ENCODE data around the gene SH3RF3. TPM values are rescaled to one million over a fixed set of nuclear protein-coding genes. Genes with fewer than 3 reads are reported as not detected.

SH3RF3 gene
- total and polyA plus RNA-seq, 2 of the 13 experiments (the other 11 are each of a cell fraction or from before 2014, with no cell fraction given): 0.04 TPM; not detected in 1

GRCh38 chr2:109344270-109344805 lies 215.3 kb downstream of the SH3RF3 start (continued):
- TF ChIP-seq, protein P1, sequence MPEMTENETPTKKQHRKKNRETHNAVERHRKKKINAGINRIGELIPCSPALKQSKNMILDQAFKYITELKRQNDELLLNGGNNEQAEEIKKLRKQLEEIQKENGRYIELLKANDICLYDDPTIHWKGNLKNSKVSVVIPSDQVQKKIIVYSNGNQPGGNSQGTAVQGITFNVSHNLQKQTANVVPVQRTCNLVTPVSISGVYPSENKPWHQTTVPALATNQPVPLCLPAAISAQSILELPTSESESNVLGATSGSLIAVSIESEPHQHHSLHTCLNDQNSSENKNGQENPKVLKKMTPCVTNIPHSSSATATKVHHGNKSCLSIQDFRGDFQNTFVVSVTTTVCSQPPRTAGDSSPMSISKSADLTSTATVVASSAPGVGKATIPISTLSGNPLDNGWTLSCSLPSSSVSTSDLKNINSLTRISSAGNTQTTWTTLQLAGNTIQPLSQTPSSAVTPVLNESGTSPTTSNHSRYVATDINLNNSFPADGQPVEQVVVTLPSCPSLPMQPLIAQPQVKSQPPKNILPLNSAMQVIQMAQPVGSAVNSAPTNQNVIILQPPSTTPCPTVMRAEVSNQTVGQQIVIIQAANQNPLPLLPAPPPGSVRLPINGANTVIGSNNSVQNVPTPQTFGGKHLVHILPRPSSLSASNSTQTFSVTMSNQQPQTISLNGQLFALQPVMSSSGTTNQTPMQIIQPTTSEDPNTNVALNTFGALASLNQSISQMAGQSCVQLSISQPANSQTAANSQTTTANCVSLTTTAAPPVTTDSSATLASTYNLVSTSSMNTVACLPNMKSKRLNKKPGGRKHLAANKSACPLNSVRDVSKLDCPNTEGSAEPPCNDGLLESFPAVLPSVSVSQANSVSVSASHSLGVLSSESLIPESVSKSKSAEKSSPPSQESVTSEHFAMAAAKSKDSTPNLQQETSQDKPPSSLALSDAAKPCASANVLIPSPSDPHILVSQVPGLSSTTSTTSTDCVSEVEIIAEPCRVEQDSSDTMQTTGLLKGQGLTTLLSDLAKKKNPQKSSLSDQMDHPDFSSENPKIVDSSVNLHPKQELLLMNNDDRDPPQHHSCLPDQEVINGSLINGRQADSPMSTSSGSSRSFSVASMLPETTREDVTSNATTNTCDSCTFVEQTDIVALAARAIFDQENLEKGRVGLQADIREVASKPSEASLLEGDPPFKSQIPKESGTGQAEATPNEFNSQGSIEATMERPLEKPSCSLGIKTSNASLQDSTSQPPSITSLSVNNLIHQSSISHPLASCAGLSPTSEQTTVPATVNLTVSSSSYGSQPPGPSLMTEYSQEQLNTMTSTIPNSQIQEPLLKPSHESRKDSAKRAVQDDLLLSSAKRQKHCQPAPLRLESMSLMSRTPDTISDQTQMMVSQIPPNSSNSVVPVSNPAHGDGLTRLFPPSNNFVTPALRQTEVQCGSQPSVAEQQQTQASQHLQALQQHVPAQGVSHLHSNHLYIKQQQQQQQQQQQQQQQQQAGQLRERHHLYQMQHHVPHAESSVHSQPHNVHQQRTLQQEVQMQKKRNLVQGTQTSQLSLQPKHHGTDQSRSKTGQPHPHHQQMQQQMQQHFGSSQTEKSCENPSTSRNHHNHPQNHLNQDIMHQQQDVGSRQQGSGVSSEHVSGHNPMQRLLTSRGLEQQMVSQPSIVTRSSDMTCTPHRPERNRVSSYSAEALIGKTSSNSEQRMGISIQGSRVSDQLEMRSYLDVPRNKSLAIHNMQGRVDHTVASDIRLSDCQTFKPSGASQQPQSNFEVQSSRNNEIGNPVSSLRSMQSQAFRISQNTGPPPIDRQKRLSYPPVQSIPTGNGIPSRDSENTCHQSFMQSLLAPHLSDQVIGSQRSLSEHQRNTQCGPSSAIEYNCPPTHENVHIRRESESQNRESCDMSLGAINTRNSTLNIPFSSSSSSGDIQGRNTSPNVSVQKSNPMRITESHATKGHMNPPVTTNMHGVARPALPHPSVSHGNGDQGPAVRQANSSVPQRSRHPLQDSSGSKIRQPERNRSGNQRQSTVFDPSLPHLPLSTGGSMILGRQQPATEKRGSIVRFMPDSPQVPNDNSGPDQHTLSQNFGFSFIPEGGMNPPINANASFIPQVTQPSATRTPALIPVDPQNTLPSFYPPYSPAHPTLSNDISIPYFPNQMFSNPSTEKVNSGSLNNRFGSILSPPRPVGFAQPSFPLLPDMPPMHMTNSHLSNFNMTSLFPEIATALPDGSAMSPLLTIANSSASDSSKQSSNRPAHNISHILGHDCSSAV (CRISPR knock-in tag; IDR thresholded peaks at IDR 0.05; ENCODE audit: borderline replicate concordance): no peak
- TF ChIP-seq ZNF407 (CRISPR knock-in tag; IDR thresholded peaks at IDR 0.05; ENCODE audit: not compliant biosample characterization): no peak
- TF ChIP-seq, protein P2, sequence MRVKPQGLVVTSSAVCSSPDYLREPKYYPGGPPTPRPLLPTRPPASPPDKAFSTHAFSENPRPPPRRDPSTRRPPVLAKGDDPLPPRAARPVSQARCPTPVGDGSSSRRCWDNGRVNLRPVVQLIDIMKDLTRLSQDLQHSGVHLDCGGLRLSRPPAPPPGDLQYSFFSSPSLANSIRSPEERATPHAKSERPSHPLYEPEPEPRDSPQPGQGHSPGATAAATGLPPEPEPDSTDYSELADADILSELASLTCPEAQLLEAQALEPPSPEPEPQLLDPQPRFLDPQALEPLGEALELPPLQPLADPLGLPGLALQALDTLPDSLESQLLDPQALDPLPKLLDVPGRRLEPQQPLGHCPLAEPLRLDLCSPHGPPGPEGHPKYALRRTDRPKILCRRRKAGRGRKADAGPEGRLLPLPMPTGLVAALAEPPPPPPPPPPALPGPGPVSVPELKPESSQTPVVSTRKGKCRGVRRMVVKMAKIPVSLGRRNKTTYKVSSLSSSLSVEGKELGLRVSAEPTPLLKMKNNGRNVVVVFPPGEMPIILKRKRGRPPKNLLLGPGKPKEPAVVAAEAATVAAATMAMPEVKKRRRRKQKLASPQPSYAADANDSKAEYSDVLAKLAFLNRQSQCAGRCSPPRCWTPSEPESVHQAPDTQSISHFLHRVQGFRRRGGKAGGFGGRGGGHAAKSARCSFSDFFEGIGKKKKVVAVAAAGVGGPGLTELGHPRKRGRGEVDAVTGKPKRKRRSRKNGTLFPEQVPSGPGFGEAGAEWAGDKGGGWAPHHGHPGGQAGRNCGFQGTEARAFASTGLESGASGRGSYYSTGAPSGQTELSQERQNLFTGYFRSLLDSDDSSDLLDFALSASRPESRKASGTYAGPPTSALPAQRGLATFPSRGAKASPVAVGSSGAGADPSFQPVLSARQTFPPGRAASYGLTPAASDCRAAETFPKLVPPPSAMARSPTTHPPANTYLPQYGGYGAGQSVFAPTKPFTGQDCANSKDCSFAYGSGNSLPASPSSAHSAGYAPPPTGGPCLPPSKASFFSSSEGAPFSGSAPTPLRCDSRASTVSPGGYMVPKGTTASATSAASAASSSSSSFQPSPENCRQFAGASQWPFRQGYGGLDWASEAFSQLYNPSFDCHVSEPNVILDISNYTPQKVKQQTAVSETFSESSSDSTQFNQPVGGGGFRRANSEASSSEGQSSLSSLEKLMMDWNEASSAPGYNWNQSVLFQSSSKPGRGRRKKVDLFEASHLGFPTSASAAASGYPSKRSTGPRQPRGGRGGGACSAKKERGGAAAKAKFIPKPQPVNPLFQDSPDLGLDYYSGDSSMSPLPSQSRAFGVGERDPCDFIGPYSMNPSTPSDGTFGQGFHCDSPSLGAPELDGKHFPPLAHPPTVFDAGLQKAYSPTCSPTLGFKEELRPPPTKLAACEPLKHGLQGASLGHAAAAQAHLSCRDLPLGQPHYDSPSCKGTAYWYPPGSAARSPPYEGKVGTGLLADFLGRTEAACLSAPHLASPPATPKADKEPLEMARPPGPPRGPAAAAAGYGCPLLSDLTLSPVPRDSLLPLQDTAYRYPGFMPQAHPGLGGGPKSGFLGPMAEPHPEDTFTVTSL (CRISPR knock-in tag; IDR thresholded peaks at IDR 0.05; ENCODE audit: borderline replicate concordance): no peak
